Epithelial cell of proximal tubule (primary cell): ENCODE data around the gene C1QTNF12. TPM values are rescaled to one million over a fixed set of nuclear protein-coding genes. Genes with fewer than 3 reads are reported as not detected.

Source experiments
- DNase-seq: peaks from one replicate; pipeline ENCODE4 v3.0.0-alpha.2; 2011; ENCODE audit warnings: low read depth
- H3K4me3 ChIP-seq: 2 replicates; pipeline ENCODE4 v1.5.1; 2011; ENCODE audit warnings: low read depth, mild to moderate bottlenecking, low read length
- CTCF ChIP-seq: conservative IDR thresholded peaks from 2 replicates; pipeline ENCODE4 v1.5.1; 2012; ENCODE audit warnings: low read depth, mild to moderate bottlenecking, low read length
- total RNA-seq: library from RNA; depleted of rRNA; stranded (reverse); fragments of >200 nt; gene quantifications from 2 replicates; pipeline ENCODE4 v1.2.3, GENCODE V29; 2015

The C1QTNF12 gene
- total RNA-seq, 1 donor from 2014 or later = 5.1 TPM

- H3K4me3 ChIP-seq = no peak overlapping the region
- no peak for DNase-seq
- peak; percentile 47 for TF ChIP-seq CTCF
These were observed 18.3 kb upstream of the C1QTNF12 start for GRCh38 chr1:1264868-1265272.

- TF ChIP-seq CTCF = no peak
- no peak for DNase-seq
- H3K4me3 ChIP-seq = no peak overlapping the region
These were observed 17.5 kb upstream of the C1QTNF12 start for GRCh38 chr1:1264026-1264425.

GRCh38 chr1:1262758-1263157 is 16.2 kb upstream of the C1QTNF12 start:
- DNase-seq = no peak
- H3K4me3 ChIP-seq = no peak overlapping the region
- no peak for TF ChIP-seq CTCF

GRCh38 chr1:1262071-1262470 is 15.5 kb upstream of the C1QTNF12 start:
- no peak for DNase-seq
- TF ChIP-seq CTCF = no peak
- H3K4me3 ChIP-seq = no peak overlapping the region

GRCh38 chr1:1260843-1261560 is 14.5 kb upstream of the C1QTNF12 start:
- H3K4me3 ChIP-seq = no peak overlapping the region
- no peak for TF ChIP-seq CTCF

GRCh38 chr1:1259951-1260600 is 13.6 kb upstream of the C1QTNF12 start:
- DNase-seq = no peak
- no peak overlapping the region for H3K4me3 ChIP-seq
- no peak for TF ChIP-seq CTCF

More at GRCh38 chr1:1260843-1261560, 14.5 kb upstream of the C1QTNF12 start:
- DNase-seq = no peak
